Measurements from ENCODE around the gene BORCS5.
"Not testable (repeated sequence)": the region's sequence is repeated elsewhere in the genome, so short reads cannot be mapped to it uniquely, and the experiment has no call there.

The BORCS5 gene

GRCh38 chr12:12396694-12397093, 39.8 kb downstream of the BORCS5 start:
- DNase-seq, result peak; percentile 26

GRCh38 chr12:12397184-12397583, 40.3 kb downstream of the BORCS5 start:
- no peak for DNase-seq

DNA sequence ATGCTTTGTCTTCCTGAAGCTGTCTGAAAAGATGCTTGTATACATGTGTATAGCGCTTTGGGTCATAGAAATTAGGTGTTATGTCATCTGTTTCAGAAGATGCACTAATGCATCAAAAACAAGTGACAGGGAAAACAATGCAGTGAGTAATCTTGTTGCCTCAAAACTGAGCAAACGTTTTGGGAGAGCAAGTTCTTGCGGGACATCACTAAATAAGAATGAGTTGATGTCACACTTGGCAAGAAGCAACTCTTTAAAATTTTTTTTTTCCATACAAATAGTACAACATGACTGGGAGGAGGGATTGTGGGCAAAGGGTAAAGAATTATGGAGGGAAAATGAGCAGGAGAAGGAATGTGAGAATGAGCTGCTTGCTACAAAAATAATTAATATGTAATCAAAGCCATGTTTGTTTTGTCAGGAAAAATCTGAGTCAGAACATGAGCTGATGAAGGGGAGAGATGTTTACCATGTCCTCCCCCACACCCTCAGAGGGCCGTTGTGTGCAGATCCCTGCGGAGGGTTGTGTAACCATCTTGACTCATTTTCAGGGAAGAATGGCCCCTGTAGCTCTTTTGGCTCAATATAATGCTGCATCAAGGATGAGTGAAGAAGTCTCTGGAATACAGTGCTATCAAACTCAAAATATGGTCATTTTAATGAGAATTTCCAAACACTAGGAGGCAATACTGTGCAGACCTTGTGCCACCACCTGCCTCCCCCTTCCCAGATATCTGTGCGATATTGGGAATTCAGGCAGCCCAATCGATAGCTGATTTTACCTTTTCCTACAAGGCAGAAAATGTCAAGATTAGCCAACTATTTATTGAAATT, 41.4 kb downstream of the BORCS5 start:
- no peak for DNase-seq

DNA sequence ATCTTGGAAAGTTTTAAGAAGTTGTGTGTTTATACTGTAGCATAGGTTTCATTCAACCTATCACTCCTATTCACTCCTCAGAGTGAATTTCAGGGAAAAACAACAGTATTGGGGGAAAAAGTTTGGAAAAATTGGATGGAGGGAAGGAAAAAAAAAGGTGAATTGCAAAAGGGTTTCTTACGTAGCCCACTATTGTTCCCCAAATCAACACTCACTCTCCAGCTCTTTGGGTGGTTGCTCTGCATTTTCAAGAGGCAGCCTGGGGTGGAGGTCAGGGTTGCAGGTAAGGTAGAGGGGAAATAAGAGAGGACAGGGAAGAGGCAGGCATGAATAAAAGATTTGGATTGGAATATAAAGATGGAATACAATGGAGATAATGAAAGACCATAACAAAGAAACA, 42.3 kb downstream of the BORCS5 start:
- no peak for DNase-seq

DNA sequence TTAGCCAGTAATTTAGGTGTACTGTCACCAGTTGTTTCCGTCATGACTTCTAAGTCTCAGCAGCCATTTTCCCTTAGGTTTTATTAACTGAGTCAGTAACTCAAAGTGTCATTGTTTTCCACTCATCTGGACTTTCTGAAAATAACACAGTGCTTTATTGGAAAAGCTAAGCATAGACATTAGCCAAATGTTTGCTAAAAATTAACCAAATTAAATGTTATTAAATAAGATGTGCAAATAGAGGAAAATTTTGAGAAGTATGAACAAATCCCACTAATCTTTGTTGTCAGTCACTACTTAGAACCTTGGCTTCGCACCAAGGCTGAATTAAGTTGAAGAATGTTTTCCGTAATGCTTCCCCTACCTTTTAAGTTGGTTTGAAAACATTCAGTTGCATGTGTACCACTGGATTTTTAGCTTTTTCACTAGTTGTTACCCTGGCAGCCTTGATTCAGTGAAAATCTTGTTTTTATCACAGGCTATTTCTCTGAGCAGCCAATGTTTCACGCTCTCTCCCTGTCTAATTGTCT, 43.0 kb downstream of the BORCS5 start:
- DNase-seq, result no peak

DNA sequence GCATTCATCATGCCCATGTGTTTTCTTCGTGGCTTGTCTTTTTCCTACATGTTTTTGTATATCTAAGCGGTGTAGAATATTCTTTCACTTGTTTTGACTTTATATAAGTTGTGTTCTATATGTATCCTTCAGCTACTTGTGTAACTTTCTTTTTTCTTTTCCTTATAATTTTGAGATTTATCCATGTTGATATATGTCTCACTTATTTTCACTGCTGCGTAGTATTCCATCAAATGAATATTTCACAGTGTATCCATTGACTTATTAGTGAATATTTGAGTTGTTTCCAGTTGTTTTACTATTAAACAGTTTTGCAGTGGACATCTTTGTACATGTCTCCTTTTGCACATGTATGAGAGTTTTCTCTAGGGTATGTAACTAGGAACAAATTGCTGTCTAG, 43.9 kb downstream of the BORCS5 start:
- DNase-seq, result no peak

- DNase-seq, result peak; percentile 31
These were observed 46.7 kb downstream of the BORCS5 start for GRCh38 chr12:12403264-12404248.

- no peak for DNase-seq
These were observed 47.4 kb downstream of the BORCS5 start for GRCh38 chr12:12404297-12404696.

- no peak for DNase-seq
These were observed 49.0 kb downstream of the BORCS5 start for GRCh38 chr12:12405882-12406281.

DNA sequence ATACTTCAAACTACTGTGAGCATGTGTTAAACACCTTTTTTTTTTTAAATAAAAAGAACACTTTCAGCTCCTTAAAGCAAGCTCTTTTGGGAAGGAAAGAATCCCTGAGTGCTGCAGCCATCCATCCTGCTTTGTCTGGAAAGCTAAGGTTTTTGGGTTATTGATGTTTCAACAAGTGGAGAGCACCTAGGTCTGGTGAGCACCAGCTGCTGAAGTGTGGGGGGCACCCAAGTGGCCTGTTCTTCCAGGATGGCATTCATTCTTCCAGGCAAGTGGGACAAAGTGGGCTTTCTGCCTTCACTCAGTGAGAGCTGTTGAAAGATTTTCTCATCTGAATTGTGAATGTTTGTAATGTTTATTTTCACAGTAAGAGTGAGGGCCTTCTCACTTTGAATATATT, 49.9 kb downstream of the BORCS5 start:
- DNase-seq, result no peak

- no peak for DNase-seq
These were observed 51.4 kb downstream of the BORCS5 start for GRCh38 chr12:12408265-12408690.

DNA sequence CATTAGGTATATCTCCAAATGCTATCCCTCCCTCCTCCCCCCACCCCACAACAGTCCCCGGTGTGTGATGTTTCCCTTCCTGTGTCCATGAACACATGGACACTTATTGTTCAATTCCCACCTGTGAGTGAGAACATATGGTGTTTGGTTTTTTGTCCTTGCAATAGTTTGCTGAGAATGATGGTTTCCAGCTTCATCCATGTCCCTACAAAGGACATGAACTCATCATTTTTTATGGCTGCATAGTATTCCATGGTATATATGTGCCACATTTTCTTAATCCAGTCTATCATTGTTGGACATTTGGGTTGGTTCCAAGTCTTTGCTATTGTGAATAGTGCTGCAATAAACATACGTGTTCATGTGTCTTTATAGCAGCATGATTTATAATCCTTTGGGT, 52.5 kb downstream of the BORCS5 start:
- DNase-seq, result not testable (repeated sequence)

GRCh38 chr12:12415886-12416285, 59.0 kb downstream of the BORCS5 start:
- no peak for DNase-seq

DNA sequence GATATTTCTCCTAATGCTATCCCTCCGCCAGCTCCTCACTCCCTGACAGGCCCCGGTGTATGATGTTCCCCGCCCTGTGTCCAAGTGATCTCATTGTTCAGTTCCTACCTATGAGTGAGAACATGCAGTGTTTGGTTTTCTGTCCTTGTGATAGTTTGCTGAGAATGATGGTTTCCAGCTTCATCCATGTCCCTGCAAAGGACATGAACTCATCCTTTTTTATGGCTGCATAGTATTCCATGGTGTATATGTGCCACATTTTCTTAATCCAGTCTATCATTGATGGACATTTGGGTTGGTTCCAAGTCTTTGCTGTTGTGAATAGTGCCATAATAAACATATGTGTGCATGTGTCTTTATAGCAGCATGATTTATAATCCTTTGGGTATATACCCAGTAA, 62.3 kb downstream of the BORCS5 start:
- not testable (repeated sequence) for DNase-seq

GRCh38 chr12:12423367-12423766, 66.5 kb downstream of the BORCS5 start:
- DNase-seq, result no peak

DNA sequence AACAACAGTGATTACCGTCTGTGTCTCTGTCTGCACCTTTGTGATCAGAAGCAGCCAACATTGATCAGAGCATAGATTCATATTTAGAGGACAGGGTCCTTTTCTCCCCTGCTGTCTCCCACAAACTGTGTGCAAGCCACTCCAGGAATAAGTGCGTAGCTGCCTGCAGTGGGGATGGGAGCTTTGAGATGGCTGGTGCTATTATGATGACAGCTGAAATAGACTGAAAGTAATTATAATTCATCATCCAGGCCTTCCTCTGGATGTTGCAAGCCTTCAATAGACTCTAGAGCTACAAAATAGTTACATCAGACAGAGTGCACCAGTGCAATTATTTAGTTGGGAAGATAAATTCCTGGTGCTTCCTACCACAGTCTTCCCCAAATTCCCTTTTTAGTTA, 68.1 kb downstream of the BORCS5 start:
- DNase-seq, result no peak

- DNase-seq, result no peak
These were observed 68.7 kb downstream of the BORCS5 start for GRCh38 chr12:12425616-12426015.

- DNase-seq, result no peak
These were observed 70.7 kb downstream of the BORCS5 start for GRCh38 chr12:12427568-12427967.

- DNase-seq, result no peak
These were observed 71.2 kb downstream of the BORCS5 start for GRCh38 chr12:12428047-12428446.

DNA sequence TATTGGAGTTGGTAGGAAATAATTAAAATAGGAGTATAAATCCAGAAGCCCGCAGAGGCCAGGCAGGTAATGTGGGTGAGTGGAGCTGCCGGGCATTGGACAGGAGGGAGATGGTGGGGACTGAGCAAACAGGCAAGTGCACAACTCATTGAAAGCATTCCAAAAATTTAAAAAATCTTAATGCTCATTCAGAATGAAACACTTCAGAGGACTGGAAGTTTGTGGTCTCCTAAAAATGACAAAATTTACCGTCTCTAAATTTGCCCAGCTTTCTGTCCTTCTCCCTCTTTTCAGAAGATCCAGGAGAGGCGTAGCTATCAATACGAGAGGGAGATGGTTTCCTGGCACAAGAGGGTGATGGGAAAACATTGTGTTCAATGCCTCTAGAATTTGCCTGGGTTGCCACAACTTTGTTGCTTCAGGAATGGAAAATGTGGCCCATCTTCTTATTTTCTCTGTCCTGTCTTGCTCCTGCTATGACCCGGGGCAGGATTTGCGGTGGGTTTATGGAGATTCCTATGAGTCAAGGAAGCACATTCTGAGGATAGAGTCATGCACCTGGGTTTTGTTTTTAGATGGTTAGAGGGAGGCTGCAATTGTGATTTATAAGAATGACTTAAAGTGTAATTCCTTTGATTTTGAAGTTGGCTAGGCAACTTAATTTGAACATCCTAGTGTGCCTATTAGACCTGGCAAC, 72.2 kb downstream of the BORCS5 start:
- DNase-seq, result no peak

GRCh38 chr12:12432364-12432763, 75.5 kb downstream of the BORCS5 start:
- peak; percentile 11 for DNase-seq

DNA sequence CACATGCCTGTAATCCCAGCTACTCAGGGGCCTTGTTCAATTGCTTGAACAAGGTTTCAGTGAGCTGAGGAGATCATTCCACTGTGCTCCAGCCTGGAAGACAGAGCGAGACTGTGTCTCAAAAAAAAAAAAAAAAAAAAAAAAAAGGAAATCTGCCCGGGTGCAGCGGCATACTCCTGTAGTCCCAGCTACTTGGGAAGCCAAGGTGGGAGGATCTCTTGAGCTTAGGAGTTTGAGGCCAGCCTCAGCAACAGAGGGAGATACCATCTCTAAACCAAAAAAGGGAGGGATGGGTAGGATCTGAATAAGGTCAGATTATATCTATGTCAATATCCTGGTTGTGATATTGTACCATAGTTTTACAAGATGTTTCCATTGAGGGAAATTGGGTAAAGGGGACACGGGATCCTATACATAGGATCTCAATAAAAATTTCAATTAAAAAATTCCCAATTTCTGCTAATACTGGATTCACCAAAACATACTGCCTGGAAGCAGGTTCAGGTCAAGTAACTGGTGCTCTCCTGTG, 76.4 kb downstream of the BORCS5 start:
- no peak for DNase-seq
